Right ventricle myocardium inferior (tissue), 1 donor: ENCODE data around the gene ADARB2. TPM values are rescaled to one million over a fixed set of nuclear protein-coding genes. Genes with fewer than 3 reads are reported as not detected.

Experiments
- ATAC-seq: fragments of 200-7000 bp; cut with Tn5 transposase; one replicate; pipeline ENCODE4 v1.9.1; 2020; ENCODE audit warnings: mild to moderate bottlenecking, moderate library complexity
- DNase-seq: peaks from one replicate; pipeline ENCODE4 v3.0.0; 2021; ENCODE audit errors: missing footprints
- intact Hi-C: fragments of 100-400 bp; cut with DNase I; formaldehyde crosslinking; loops from one replicate; pipeline ENCODE4 v1.11.0; 2022
- total RNA-seq: library from RNA; stranded (reverse); fragmentation: NEBNext Ultra II Directional; extraction: Animal tissue kit (Norgen Biotek cat#: 25700); gene quantifications from one replicate; pipeline ENCODE4 v1.2.1, GENCODE V29; 2021
- donor health status: DM: no; HTN: yes; CAD: no; lungs with severe emphysema.

ADARB2 gene
- total RNA-seq, 1 donor from 2014 or later = 0.19 TPM

DNA sequence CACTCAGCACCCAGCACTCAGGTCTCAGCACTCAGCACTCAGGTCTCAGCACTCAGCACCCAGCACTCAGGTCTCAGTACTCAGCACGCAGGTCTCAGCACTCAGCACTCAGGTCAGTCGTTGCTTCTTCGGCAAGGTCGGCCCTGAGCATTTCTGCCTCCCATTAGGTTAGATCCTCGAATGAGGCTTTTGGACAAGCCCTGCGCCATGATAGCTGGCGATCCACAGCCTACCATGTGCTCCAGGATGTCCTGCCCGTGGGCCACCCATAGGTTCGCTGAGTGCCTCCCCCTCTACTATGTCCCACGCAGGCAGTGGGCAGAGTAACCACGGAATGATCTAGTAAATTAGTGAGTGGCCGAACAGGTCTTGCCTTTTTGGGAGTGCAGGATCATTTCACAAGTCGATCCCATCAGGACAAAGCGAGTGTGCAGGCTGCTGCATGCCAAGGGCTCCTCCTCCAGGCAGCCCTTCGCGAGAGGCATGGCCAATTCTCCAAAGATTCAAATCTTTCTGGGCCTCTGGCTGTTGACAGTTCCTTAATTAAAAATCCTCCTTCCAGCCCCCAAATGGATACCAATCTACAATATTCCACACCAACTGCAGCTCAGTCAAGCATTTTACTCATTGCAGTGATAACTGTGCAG lies 206.3 kb downstream of the ADARB2 start:
- ATAC-seq = no peak
- DNase-seq = no peak
- intact Hi-C loops = no loop called here

DNA sequence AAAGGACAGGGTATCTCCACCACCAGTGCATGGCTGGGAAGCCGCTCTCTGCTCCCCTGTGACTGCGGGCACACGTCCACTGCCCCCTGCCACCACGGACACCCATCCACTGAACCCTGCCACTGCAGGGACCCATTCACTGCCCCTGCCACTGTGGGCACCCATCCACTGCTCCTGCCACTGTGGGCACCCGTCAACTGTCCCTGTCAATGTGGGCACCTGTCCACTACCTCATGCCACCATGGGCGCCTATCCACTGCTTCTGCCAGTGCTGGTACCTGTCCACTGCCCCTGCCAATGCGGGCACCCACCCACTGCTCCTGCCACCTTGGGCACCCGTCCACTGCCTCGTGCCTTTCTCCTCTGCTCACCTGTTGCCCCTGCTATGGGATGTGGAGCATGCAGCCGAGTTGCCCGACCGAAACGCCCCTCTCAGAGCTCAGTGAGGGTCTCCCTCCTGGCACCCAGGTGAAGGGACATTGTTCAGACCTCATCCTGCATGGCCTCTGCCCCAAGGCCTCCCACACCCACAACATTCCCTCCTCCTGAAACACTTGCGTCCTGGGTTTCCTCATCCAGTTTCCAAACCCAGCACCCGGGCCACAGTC lies 207.4 kb downstream of the ADARB2 start:
- intact Hi-C loops = no loop called here
- DNase-seq = no peak
- ATAC-seq = no peak

DNA sequence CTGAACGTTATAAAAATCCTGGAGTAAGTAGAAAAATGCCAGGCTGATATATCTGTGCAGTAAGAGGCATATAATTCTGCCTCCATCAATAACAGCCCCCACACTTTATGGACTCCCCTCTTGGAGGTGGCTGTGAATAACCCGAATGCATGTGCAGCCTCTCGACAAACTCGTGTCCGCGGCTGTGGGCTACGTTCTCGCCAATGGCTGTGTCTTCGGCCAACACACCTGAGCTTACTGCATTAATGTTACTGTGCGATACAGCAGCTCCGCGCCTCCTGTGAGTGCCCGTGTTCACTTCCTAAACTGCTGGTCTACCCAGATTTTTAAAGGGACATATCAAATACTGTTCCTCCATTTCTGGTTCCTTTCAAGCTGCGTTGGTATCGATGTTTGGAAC lies 209.4 kb downstream of the ADARB2 start:
- intact Hi-C loops = no loop called here
- no peak for ATAC-seq
- DNase-seq = no peak

DNA sequence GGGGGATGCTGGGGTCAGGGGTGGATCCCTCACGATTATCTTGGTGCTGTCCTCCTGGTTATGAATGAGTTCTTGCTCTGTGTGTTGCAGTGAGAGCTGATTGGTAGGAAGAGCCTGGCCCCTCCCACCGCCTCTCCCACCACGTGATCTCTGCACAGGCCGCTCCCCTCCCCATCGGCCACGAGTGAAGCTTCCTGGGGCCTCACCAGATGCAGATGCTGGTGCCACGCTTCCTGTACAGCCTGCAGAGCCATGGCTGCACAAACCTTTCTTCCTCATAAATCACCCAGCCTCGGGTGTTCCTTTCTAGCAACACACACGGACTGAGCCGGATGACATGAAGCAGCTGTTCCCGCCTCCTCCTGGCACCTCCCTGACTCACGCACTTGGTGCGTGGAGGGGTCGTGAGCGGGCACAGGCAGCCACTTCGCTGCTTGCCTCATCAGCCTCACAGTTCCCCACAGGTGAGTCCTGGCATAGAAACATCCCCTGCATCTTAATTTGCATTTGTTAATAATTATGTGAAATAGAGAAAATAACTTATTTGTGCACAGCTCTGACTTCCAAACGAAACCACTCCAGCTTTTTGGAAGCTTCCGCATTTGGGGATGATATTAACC lies 210.8 kb downstream of the ADARB2 start:
- DNase-seq (no peak), ATAC-seq (no peak)
- intact Hi-C loops = no loop called here

DNA sequence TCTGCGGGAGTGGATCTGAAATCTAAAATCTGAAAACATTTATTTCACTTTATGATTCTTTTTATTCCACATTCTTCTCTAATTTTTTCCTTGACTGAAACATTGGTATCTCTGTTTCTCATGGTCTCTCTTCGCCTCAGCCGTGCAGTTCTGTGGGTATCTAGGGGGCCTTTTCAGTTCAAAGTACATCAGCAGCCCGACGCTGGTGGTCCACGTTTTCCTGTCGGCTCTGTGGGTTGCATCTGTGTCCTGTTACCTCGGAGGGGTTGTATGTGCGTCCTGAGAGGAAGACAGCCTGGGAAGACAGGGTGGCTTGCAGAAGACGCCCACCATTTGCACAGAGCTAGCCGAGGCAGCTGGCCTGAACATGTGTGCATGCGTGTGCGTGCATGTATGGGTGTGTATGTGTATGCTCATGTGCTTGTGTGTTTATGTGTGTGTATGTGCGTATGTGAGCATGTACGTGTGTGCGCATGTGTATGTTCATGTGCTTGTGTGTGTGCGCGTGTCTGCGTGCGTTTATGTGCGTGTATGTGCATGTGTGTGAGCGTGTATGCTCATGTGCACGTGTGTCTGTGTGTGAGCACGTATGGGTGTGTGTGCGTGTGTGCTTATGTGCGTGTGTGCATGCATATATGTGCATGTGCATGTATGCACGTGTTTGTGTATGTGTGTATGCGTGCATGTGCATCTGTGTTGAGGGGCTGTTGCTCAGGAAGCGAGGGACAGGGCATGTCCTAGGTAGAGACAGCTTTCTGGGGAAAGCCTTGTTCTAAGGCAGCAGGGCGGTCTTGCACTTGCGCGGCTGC lies 211.8 kb downstream of the ADARB2 start:
- no peak for DNase-seq
- ATAC-seq = no peak
- intact Hi-C loops = no loop called here

DNA sequence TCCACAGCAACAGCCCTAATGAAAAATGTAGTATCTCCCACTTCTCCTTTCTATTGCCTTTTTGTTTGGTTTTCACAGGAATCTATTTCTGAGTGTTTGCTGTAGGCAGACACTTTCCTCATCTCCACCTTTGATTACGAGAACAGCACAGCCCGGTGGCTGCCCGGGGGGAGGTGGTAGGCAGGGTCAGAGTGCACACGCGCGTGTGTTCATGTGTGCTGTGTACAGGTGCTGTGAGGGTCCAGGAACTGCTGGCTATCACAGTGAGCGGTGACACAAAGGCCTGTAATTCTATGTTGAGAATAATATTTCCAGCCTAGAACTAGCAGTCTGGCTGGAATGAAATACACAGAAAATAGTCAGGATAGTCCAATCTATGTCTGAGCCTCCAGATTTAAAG lies 212.8 kb downstream of the ADARB2 start:
- no peak for ATAC-seq
- no peak for DNase-seq
- intact Hi-C loops = no loop called here

DNA sequence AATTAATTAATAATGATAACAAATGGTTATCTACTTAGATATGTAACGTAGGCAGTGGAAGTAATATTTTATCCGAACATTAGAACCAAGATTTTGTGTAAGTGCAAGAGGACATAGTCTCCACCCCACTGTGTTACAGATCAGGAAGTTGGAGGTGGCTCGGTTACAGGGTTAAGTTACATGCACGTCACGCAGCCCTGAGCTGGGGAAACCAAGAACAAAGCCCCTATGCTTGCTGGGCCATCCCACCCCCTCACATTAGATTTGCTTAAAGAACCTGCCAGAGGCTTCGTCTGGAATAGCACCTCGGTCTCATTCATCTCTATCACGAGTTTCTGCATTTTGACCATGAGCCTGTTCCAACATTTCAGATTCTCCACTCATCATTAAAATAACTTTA lies 214.1 kb downstream of the ADARB2 start:
- DNase-seq = no peak
- intact Hi-C loops = no loop called here
- no peak for ATAC-seq

DNA sequence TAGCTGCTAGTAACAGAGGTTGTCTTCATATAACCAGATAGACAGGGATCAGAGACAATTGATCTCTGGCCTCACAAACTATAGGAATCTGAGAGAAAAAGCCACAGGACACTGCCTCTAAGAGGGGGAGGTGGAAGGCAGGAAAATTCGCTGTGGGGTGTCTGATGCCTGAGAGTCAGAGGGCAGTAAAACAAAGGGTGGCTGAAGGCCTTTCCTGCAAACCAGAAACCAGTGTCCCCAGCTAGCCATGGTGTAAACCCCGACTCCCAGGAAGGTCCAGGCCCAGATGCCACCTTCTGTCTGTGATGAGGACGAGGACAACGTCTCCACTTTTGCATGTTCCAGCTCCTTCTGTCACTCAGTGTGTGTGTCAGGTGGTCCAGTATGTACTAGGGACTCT lies 215.1 kb downstream of the ADARB2 start:
- no peak for ATAC-seq
- intact Hi-C loops = no loop called here
- DNase-seq = no peak

DNA sequence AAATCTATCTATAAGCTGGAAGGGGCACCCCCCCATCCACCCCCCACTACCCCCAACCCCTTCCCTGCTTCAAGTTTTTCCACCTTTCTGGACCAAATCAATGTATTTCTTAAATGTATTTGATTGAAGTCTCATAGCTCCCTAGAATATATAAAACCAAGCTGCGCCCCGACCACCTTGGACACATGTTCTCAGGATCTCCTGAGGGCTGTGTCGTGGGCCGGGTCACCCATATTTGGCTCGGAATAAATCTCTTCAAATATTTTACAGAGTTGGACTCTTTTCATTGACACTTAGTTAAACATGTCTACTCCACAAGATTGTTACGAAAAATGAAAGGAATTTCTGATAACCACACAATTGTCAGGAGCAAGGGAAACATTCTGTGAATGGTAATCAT lies 215.6 kb downstream of the ADARB2 start:
- intact Hi-C loops = no loop called here
- no peak for ATAC-seq
- no peak for DNase-seq

DNA sequence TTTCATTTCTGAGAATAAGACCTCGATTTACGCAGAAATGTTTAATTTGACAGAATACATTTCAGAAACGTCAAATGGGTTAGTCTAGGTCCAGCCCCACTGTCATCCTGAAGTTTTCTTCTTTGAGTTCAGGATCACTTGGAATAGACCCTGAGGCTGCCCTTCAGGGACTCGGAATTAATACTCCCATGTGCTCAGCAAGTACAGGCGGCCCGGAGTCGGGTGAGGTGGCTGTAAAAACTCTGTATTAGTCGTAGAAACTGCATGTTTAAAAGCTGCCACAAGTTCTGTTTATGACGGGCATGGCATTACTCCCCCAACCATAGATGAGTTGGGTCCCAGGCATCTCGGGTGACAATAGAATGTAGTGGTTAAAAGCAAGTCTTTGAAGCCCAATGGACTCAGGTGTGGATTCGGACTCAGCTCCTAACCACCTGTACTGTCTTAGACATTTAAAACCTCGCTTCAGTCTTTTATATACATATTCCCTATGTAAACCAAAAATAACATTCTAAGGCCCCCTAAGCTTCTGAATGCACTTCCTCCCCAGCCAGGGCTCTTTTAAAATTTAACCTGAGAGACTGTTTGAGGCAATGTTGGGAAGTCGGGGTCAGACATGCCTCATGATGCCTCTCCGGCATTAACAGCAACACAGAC lies 216.3 kb downstream of the ADARB2 start:
- no peak for ATAC-seq
- intact Hi-C loops = no loop called here
- no peak for DNase-seq

DNA sequence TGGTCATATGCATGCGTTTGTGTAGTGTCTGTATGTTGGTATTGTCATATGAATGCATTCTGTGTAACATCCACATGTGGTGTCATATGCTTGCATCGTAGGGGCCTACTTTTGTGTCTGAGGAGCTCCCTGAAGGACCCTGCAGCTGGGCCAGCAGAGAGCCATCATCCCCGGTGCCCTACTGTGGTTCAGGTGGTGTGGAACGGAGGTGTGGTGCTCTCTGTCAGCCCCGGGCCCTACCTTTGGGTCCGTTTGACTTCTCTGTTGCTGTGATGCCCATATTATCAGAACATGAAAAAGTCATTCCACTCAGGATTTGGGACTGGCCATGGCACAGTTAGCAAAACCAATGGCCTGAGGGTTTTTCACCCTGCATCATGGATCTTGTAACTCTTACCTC lies 217.9 kb downstream of the ADARB2 start:
- DNase-seq = no peak
- intact Hi-C loops = no loop called here
- no peak for ATAC-seq

DNA sequence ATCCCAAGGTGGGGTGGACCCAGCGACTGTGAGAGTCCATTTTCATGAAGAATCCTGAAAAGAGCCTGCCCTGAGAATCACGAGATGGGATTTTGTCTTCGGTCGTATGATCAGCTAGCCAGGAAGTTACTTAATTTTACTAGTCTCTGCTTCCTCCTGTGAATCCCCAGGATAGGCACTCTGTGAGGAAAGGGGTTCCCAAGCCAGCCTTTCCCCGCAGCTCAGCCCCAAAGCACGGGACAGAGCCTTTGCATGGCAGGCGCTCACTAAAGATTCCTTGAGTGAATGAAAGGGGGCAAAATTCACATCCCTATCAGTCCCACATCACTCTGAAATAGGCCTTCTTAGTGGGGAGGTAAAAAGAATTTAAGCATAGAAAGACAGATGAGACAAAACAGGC lies 219.6 kb downstream of the ADARB2 start:
- intact Hi-C loops = no loop called here
- DNase-seq (no peak), ATAC-seq (no peak)

DNA sequence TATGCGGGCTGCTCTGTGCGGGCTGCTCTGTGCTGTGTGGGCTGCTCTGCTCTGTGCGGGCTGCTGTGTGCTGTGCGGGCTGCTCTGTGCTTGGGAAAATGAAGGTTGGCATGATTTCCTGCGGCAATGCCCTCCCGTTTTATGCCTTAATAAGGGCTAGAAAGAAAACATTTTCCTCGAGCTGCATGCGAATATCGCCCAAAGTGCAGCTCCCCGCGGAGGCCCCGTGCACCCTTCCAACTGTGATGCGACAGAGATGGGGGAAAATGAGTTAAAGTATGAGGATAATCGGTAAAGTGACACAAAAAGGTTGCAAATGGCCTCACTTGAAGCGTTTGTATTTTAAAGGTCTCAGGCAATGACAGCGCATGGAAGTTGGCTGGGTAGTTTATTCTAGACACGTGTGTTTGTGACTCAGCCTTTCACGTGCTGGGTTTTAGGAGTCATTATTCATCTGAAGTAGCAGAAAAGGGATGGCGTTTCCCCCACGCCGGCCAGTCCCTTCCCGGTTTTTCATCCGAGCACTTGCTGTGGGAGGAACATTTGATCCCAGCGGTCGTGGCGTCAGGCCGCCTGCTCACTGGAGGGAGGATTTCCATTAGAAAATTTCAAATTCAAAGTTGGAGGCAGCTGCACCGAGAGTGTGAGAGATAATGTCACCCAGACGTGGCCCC lies 220.7 kb downstream of the ADARB2 start:
- DNase-seq (no peak), ATAC-seq (no peak)
- intact Hi-C loops = no loop called here

DNA sequence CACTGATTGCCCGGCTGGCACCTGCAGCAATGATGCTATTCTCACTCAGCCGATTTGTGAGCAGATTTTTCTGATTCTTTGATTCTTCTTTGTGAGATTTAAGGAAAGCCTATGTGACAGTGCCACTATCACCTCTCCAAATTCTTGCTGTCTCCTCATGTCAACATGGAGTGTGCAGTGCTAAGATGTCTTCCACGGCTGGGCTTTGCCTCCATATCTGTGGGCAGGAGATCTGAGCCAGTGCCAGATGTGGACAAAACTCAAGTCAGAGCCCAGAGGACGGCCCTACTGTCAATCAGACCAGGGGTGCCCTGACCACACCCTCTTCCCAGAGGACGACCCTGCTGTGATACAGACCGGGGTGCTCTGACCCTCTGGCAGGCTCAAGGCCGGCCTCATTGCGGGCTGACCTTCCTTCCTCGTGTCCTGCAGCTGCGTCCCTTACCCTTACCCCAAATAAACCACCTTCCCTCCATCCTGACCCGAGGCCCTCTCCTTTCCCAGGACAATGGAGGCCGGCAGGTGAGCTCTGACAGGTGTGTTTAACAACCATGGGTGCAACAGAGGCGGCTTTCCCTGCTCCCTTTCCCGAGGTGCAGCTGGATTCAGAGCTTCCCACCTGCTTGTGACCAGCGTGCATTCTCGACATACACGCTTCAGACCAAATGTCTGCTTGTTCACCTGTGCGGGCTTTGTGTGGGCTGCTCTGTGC lies 221.4 kb downstream of the ADARB2 start:
- DNase-seq (no peak), ATAC-seq (no peak)
- intact Hi-C loops = no loop called here

DNA sequence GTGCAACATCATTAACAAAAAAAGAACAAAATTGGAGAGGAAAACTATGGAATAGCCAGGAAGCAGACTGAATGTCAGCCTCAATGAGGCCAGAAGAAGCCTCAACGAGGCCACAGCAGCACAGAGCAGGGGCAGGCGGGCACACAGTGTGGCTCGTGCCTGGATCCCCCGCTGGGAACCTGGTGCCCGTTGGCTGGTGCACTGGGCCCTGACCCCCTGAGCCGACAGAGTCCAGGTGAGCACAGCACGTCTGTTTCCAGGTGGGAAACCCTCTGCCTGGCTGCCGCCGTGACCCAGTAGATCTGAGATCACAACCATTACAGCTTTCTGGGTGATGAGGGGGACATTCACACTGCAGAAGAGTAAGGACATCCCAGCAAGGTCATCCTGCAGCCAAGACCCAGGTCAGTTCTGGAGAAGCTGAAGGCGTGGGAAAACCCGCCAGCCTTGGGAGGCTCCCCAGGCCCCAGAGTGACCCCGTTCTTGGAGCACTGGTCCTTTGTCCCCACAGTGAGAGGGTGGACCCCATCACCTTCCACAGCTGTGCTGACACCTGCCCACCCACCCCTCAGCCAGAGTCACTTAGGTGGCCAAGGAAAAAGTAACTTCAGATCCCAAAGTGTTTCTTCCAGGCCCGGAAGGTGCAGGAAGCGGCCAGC lies 222.1 kb downstream of the ADARB2 start:
- DNase-seq (no peak), ATAC-seq (no peak)
- intact Hi-C loops = no loop called here

DNA sequence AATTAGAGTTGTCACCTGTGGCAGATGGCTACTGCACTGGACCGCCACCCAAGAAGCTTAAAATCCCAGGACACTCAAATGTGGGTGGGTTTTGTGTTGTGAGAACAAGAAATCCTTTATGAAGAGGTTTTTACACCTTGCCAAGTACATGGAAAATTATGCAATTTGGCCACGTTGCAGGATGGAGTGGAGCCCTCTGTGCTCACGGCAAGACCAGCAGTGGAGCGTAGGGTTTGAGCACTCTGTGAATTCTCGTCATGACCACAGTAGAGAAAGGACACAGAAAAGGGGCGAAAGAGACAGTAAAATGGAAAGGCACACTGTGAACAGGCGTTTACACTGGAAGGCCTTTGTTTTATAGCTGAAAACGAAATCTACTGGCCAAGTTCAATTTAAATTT lies 222.6 kb downstream of the ADARB2 start:
- DNase-seq (no peak), ATAC-seq (no peak)
- intact Hi-C loops = no loop called here

DNA sequence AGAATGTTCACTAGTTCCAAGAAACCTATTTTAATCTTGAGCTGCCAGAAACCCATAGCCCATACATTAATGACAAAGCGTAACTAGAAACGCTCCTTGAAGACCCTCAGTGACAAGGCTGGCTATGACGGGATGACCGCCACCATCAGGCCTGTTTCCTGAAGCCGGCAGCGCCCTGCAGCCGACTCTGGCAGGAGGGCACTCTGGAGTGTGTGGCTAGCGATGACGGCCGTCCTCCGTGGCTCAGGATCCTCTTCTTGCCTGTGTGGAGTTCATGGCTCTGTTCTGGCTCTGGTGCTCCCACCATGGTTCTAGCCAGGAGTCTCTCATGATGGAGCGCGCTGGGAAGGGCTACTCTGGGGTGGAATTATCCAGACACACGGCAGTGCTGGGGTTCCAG lies 224.1 kb downstream of the ADARB2 start:
- DNase-seq (no peak), ATAC-seq (no peak)
- intact Hi-C loops = no loop called here

DNA sequence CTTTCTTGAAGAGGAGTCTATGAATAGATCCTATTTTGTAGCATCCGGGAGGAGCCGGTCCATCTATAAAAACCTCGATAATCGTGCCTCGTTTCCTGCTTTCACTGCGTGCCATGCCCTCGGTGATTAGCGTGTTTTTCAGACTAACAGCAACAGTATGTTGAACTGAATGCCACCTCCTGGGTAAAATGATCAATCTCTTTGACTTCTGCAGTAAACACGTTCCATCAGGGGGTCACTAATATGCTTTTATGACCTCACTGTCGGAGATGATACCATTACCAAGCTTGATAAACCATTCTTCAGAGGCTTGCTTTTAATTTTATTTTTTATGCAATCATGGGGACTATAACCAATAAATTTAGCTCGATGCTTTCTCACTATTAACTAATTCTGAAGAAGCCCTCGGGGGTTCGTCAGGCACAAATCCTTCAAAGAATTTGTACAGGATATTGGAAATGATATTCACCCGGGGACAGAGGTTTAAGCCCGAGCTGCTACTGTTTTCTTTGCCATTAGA lies 228.3 kb downstream of the ADARB2 start:
- intact Hi-C loops = no loop called here
- ATAC-seq (no peak), DNase-seq (no peak)
